ENCODE results near the gene RAB9B.

DNA sequence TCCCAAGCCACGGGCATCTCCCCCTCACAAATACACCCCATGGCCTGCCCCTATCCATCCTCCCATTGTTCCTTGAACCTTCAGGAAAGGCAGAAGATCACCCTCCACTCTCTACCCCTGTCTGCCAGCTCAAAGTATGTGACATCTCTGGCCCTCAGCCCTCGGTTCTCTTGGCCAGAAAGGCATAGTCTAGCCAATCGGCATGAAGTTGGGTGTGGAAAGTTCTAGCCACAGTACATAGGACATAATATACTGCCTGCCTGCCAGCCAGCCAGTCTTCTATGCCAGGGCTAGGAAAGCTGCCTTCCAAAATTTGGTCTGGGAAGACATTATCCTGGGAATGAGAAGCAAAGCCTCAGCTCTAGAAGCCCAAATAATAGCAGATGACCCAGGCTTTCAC, 58.6 kb downstream of the RAB9B start:
- TF ChIP-seq, protein P1, sequence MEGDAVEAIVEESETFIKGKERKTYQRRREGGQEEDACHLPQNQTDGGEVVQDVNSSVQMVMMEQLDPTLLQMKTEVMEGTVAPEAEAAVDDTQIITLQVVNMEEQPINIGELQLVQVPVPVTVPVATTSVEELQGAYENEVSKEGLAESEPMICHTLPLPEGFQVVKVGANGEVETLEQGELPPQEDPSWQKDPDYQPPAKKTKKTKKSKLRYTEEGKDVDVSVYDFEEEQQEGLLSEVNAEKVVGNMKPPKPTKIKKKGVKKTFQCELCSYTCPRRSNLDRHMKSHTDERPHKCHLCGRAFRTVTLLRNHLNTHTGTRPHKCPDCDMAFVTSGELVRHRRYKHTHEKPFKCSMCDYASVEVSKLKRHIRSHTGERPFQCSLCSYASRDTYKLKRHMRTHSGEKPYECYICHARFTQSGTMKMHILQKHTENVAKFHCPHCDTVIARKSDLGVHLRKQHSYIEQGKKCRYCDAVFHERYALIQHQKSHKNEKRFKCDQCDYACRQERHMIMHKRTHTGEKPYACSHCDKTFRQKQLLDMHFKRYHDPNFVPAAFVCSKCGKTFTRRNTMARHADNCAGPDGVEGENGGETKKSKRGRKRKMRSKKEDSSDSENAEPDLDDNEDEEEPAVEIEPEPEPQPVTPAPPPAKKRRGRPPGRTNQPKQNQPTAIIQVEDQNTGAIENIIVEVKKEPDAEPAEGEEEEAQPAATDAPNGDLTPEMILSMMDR (IDR thresholded peaks at IDR 0.05; ENCODE audit: poor library complexity) = no peak
- TF ChIP-seq EZH2 (IDR thresholded peaks at IDR 0.05; ENCODE audit: borderline replicate concordance) = no peak

Measured in hepatocyte (in vitro differentiated cells).